ENCODE results near the gene ROBO1.

The ROBO1 gene

DNA sequence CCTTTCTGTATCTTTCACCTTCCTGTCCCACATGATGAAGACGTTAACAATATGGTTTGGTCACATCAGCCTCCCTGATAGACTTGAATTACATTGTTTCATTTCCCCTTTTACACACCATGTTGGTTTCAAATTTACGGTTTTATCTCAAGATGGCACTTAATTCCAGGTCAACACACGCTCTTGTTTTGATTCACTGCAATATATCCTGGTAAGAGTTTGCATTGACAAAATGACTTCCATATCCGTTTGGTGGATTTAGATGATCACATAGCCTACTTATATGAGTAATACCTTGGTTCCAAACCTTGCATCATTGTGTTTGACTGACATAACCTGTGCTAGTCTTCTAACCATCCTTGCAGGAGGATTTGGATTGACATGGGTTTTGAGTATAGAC lies 499.4 kb downstream of the ROBO1 start:
- CTCF ChIA-PET = no interaction called here
- POLR2A ChIA-PET = no interaction called here
- DNase-seq (ENCODE audit: extremely low spot score) = no peak
- TF ChIP-seq SP1 (IDR thresholded peaks at IDR 0.05) = no peak
- no peak for TF ChIP-seq HDGF (IDR thresholded peaks at IDR 0.05; ENCODE audit: borderline replicate concordance)
- TF ChIP-seq CTBP1 (IDR thresholded peaks at IDR 0.05; ENCODE audit: borderline replicate concordance) = no peak
- TF ChIP-seq FOXA1 (IDR thresholded peaks at IDR 0.05) = no peak
- TF ChIP-seq L3MBTL2 (conservative IDR thresholded peaks at IDR 0.05) = no peak
- no peak for TF ChIP-seq NFRKB (IDR thresholded peaks at IDR 0.05)
- no peak for TF ChIP-seq ZNF384 (IDR thresholded peaks at IDR 0.05)
- TF ChIP-seq BHLHE40 (IDR thresholded peaks at IDR 0.05; ENCODE audit: borderline replicate concordance) = no peak
- TF ChIP-seq ARNT (IDR thresholded peaks at IDR 0.05) = no peak
- TF ChIP-seq FOXK2 (IDR thresholded peaks at IDR 0.05) = no peak
- TF ChIP-seq, protein P1, sequence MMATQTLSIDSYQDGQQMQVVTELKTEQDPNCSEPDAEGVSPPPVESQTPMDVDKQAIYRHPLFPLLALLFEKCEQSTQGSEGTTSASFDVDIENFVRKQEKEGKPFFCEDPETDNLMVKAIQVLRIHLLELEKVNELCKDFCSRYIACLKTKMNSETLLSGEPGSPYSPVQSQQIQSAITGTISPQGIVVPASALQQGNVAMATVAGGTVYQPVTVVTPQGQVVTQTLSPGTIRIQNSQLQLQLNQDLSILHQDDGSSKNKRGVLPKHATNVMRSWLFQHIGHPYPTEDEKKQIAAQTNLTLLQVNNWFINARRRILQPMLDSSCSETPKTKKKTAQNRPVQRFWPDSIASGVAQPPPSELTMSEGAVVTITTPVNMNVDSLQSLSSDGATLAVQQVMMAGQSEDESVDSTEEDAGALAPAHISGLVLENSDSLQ (IDR thresholded peaks at IDR 0.05) = no peak
- no peak for TF ChIP-seq TARDBP (IDR thresholded peaks at IDR 0.05)
- no peak for TF ChIP-seq FOXM1 (IDR thresholded peaks at IDR 0.05; ENCODE audit: borderline replicate concordance)
- no peak for TF ChIP-seq SUZ12 (IDR thresholded peaks at IDR 0.05)
- TF ChIP-seq ELF4 (IDR thresholded peaks at IDR 0.05) = no peak
- no peak for TF ChIP-seq LEF1 (IDR thresholded peaks at IDR 0.05; ENCODE audit: borderline replicate concordance)

DNA sequence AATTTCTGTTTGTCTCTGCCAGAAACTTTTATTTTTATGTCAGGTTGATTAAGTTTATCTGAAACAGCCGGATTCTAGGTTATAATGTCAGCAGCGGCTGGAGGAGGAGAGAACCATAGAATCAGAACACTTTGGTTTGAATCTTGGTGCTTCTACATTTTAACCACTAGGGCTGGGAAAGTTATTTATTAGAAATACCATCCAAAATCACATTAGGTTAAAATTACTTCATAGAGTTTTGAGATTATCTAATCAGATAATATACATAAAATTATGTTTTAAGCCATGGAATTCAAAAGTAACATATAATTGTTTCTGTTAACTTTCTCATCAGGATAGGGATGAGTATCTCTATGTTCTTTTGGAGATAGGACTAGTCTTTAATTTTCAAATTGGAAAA lies 502.9 kb downstream of the ROBO1 start:
- ChIA-PET POLR2A (no interaction called here), CTCF (no interaction called here)
- no peak for DNase-seq (ENCODE audit: extremely low spot score)
- TF ChIP-seq HDGF (IDR thresholded peaks at IDR 0.05; ENCODE audit: borderline replicate concordance) = no peak
- no peak for TF ChIP-seq NFRKB (IDR thresholded peaks at IDR 0.05)
- TF ChIP-seq TARDBP (IDR thresholded peaks at IDR 0.05) = no peak
- TF ChIP-seq L3MBTL2 (conservative IDR thresholded peaks at IDR 0.05) = no peak
- TF ChIP-seq ZNF384 (IDR thresholded peaks at IDR 0.05) = no peak
- no peak for TF ChIP-seq LEF1 (IDR thresholded peaks at IDR 0.05; ENCODE audit: borderline replicate concordance)
- no peak for TF ChIP-seq FOXK2 (IDR thresholded peaks at IDR 0.05)
- TF ChIP-seq BHLHE40 (IDR thresholded peaks at IDR 0.05; ENCODE audit: borderline replicate concordance) = no peak

DNA sequence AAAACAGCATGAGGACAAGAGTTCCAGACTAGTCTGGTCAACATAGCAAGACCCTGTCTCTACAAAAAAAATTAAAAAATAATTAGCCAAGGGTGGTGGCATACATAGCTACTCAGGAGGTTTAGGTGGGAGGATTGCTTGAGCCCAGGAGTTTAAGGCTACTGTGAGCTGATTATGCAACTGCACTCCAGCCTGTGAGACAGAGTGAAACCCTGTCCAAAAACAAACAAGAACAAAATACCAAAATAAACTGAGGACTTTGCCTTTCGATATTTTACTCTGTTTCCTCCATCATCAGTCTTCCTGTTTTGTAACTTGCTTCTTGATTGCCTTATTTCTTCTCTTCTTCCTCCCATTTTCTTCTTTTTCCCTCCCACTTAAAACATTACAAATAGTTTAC lies 504.4 kb downstream of the ROBO1 start:
- POLR2A ChIA-PET = no interaction called here
- no peak for TF ChIP-seq FOXM1 (IDR thresholded peaks at IDR 0.05; ENCODE audit: borderline replicate concordance)
- no peak for TF ChIP-seq NFRKB (IDR thresholded peaks at IDR 0.05)
- TF ChIP-seq, protein P1 (IDR thresholded peaks at IDR 0.05) = no peak
- no peak for TF ChIP-seq SP1 (IDR thresholded peaks at IDR 0.05)
- no peak for TF ChIP-seq LEF1 (IDR thresholded peaks at IDR 0.05; ENCODE audit: borderline replicate concordance)
- no peak for TF ChIP-seq L3MBTL2 (conservative IDR thresholded peaks at IDR 0.05)
- no peak for TF ChIP-seq ARNT (IDR thresholded peaks at IDR 0.05)
- no peak for TF ChIP-seq ZNF384 (IDR thresholded peaks at IDR 0.05)
- no peak for TF ChIP-seq FOXK2 (IDR thresholded peaks at IDR 0.05)
- TF ChIP-seq CTBP1 (IDR thresholded peaks at IDR 0.05; ENCODE audit: borderline replicate concordance) = no peak
- TF ChIP-seq HDGF (IDR thresholded peaks at IDR 0.05; ENCODE audit: borderline replicate concordance) = no peak
- TF ChIP-seq SUZ12 (IDR thresholded peaks at IDR 0.05) = no peak
- TF ChIP-seq TARDBP (IDR thresholded peaks at IDR 0.05) = no peak
- TF ChIP-seq FOXA1 (IDR thresholded peaks at IDR 0.05) = no peak
- no peak for TF ChIP-seq ELF4 (IDR thresholded peaks at IDR 0.05)
- no peak for TF ChIP-seq BHLHE40 (IDR thresholded peaks at IDR 0.05; ENCODE audit: borderline replicate concordance)
- CTCF ChIA-PET = no interaction called here
- no peak for DNase-seq (ENCODE audit: extremely low spot score)

DNA sequence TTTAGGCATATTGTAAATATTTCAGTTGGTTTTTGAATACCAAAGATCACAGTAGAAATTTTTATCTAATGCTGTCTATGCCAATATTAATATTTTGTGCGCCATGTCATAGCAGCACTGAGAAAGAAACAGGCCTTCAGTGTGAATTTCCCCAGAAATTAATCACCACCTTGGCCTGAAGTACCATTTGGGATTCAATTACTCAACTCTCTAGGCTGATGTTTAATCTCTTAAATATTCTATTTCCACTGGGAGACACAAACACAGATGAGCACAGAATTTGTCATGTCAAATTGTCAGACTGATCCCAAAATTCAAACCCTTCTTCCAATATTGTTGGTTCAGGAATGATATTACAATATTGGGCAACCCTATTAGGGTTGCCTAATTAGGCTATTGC lies 509.3 kb downstream of the ROBO1 start:
- DNase-seq (ENCODE audit: extremely low spot score) = no peak
- no peak for TF ChIP-seq TARDBP (IDR thresholded peaks at IDR 0.05)
- no peak for TF ChIP-seq FOXK2 (IDR thresholded peaks at IDR 0.05)
- TF ChIP-seq, protein P1 (IDR thresholded peaks at IDR 0.05) = no peak
- no peak for TF ChIP-seq SUZ12 (IDR thresholded peaks at IDR 0.05)
- no peak for TF ChIP-seq ARNT (IDR thresholded peaks at IDR 0.05)
- no peak for TF ChIP-seq SP1 (IDR thresholded peaks at IDR 0.05)
- no peak for TF ChIP-seq L3MBTL2 (conservative IDR thresholded peaks at IDR 0.05)
- no peak for TF ChIP-seq ELF4 (IDR thresholded peaks at IDR 0.05)
- ChIA-PET CTCF (no interaction called here), POLR2A (no interaction called here)

DNA sequence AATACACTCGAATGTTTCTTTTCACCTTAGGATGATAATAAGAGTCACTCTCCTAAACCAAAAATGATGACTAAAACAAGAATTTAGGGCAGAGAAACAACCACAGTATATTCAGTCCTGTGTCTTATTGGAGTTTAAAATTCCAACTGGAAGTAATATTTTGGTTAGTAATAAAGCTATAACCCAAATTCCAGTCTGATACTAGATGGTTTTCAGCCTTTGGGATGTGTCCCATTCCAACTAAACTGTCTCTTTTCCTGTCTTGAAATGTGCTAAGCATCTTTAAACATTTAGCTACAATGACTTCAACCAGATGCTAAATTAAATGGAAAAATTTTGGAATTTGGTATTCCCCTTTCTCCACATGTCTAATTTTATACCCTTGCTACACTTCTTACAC lies 510.0 kb downstream of the ROBO1 start:
- CTCF ChIA-PET = no interaction called here
- no peak for DNase-seq (ENCODE audit: extremely low spot score)
- TF ChIP-seq TARDBP (IDR thresholded peaks at IDR 0.05) = no peak
- TF ChIP-seq LEF1 (IDR thresholded peaks at IDR 0.05; ENCODE audit: borderline replicate concordance) = no peak
- TF ChIP-seq FOXM1 (IDR thresholded peaks at IDR 0.05; ENCODE audit: borderline replicate concordance) = no peak
- TF ChIP-seq SUZ12 (IDR thresholded peaks at IDR 0.05) = no peak
- no peak for TF ChIP-seq HDGF (IDR thresholded peaks at IDR 0.05; ENCODE audit: borderline replicate concordance)
- no peak for TF ChIP-seq L3MBTL2 (conservative IDR thresholded peaks at IDR 0.05)
- TF ChIP-seq ARNT (IDR thresholded peaks at IDR 0.05) = no peak
- no peak for TF ChIP-seq SP1 (IDR thresholded peaks at IDR 0.05)
- TF ChIP-seq BHLHE40 (IDR thresholded peaks at IDR 0.05; ENCODE audit: borderline replicate concordance) = no peak
- TF ChIP-seq ELF4 (IDR thresholded peaks at IDR 0.05) = no peak
- TF ChIP-seq NFRKB (IDR thresholded peaks at IDR 0.05) = no peak
- no peak for TF ChIP-seq FOXA1 (IDR thresholded peaks at IDR 0.05)
- POLR2A ChIA-PET = no interaction called here

DNA sequence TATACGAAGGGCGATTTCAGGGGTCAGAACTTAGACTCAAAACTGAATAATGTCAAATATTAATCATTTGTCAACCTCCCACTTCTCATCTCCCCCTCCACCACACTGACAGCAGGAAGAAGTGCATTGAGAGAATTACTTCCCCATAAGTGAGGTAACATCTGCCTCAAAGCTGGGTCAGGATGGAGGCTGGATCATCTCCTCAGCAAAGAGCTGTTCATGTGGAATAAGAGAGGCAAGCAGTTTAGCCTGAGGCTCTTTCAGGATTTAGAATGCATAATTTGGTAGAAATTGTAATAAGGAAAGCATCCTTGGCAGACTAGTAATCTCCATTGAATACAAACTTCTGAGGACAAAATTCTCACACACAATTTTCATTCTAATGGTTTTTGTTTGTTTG lies 512.1 kb downstream of the ROBO1 start:
- no peak for DNase-seq (ENCODE audit: extremely low spot score)
- TF ChIP-seq SP1 (IDR thresholded peaks at IDR 0.05) = no peak
- TF ChIP-seq, protein P1 (IDR thresholded peaks at IDR 0.05) = no peak
- TF ChIP-seq ARNT (IDR thresholded peaks at IDR 0.05) = no peak
- TF ChIP-seq FOXA1 (IDR thresholded peaks at IDR 0.05) = no peak
- TF ChIP-seq NFRKB (IDR thresholded peaks at IDR 0.05) = no peak
- TF ChIP-seq L3MBTL2 (conservative IDR thresholded peaks at IDR 0.05) = no peak
- TF ChIP-seq FOXK2 (IDR thresholded peaks at IDR 0.05) = no peak
- TF ChIP-seq ZNF384 (IDR thresholded peaks at IDR 0.05) = no peak
- no peak for TF ChIP-seq FOXM1 (IDR thresholded peaks at IDR 0.05; ENCODE audit: borderline replicate concordance)
- no peak for TF ChIP-seq TARDBP (IDR thresholded peaks at IDR 0.05)
- no peak for TF ChIP-seq ELF4 (IDR thresholded peaks at IDR 0.05)
- CTCF ChIA-PET = no interaction called here
- POLR2A ChIA-PET = no interaction called here
